NCI-H748 treated with DMSO at 0.1 percent for 48 hours (cell line): ENCODE results near the gene CROCC.
"Not testable (repeated sequence)": the region's sequence is repeated elsewhere in the genome, so short reads cannot be mapped to it uniquely, and the experiment has no call there.

Experiments used
- DNase-seq: peaks from one replicate; lab custom pipeline; 2025; lab: John Stamatoyannopoulos, UW

CROCC gene

GRCh38 chr1:16921391-16922185 lies at the start of gene CROCC:
Gene CROCC (plus strand): TSS chr1:16921931. CDS start chr1:16922019, 88 bp downstream.
- no peak for DNase-seq

GRCh38 chr1:16872152-16873075 lies 49.3 kb upstream of the CROCC start:
- not testable (repeated sequence) for DNase-seq

DNA sequence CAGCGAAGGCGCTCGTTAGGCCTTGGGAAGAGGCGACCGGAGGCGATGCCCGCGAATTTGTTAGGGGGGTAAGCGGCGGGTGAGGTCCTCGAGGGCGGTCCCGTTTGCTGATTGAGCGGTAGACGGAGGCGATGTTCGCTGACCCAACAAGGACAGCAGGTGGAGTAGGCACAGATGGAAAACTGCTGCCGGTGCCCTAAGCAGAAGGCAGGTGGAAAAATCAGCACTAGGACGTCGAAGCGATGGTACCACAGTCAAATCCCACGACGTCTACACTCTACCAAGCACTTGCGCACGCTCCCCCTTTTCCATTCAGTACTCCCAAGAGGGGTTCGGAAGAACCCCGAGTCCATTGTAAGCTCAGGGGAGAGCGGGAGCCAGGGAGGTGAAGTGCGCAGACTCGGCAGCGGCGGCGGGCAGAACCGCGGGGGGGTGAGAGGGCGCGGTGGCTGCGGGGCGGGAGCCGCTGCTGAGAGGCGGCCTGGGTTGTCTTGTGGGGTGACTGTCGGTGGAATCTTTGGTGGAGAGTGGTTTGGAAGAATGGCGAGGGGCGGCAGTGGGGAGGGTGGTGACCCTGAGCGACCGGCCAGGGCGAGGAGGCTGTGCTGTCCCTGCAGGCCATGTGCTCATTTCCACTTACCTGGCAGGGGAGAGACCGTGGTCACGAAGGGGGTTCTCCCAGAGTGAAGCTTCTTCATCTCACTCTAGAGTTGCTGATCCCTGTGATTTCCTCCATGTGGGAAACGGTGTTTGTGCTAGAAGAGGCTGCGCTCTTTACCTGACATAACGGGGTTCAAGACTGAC lies 48.5 kb upstream of the CROCC start:
- not testable (repeated sequence) for DNase-seq

- DNase-seq: not testable (repeated sequence)
Measured at GRCh38 chr1:16874968-16875765, 46.6 kb upstream of the CROCC start.

DNA sequence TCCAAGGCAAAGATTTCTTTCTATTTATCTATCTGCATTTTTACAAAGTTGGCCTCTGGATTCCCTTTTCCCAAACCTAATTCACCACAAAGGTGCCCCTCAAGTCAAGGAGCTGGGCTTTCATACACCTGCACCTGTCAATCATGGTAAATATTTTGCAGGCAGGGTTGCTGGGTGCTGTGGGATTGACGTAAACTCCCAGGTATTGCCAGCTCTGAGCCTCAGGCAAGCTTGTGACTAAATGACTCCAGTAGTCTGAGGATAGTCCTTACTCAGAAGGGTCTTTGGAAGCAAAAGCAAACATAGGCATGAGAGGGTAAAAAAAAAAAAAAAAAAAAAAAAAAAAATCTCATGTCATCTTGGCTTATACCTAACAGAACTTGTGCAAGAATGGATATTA lies 40.0 kb upstream of the CROCC start:
- not testable (repeated sequence) for DNase-seq

DNA sequence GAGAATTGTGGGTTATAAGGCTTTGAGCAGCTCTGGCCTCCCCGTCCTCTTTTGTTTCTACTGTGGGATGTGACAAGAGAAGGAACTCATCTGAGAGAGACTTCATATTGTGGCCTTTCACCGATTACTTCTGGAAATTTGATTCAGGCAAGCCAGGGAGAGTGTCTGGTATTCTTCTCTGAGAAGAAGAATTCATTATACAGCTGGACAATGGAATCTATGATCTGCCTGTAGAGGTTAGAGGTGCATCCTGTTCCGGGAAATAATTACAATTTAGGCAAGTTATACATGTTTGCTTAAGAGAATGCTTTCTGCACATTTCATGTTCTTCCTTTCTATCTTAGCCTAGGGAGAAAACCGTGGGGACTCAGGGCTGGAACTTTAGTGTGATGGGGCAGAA lies 38.7 kb upstream of the CROCC start:
- no peak for DNase-seq

GRCh38 chr1:16884487-16884886 lies 37.2 kb upstream of the CROCC start:
- DNase-seq: not testable (repeated sequence)

DNA sequence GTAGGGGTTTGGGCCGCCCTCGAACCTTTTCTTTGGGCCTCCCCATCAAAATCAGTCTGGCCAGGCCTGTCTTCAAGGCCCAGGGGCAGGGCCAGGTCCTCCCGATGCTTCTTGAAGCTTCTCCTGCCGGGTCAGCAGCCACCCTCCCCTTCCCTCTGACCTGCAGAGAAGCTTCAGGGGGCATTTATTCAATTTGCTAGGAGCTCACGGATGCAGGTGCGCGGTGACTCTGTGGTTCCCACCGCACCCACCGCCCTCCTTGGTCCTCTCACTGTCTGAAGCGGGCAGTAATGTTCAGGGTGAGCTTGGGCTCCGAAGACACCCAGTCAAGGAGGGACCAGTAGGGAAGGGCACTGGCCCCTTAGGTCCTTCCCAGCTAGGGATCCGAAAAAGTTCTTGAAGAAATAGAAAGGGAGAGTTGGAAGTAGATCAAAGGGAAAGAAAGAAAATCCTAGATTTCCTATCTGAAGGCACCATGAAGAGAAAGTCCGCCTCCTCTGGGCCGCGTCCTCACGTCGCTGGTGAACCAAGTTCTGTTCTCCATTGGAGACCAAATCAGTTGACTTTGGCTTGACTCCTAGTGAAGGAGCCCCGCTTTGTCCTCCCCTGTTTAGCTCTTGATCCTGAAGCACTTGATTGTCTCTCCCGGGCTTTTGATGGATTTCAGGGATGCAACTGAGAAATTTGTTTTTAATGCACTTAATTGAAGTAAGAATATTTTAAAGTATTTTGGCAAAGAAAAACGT lies 34.7 kb upstream of the CROCC start:
- DNase-seq: no peak

DNA sequence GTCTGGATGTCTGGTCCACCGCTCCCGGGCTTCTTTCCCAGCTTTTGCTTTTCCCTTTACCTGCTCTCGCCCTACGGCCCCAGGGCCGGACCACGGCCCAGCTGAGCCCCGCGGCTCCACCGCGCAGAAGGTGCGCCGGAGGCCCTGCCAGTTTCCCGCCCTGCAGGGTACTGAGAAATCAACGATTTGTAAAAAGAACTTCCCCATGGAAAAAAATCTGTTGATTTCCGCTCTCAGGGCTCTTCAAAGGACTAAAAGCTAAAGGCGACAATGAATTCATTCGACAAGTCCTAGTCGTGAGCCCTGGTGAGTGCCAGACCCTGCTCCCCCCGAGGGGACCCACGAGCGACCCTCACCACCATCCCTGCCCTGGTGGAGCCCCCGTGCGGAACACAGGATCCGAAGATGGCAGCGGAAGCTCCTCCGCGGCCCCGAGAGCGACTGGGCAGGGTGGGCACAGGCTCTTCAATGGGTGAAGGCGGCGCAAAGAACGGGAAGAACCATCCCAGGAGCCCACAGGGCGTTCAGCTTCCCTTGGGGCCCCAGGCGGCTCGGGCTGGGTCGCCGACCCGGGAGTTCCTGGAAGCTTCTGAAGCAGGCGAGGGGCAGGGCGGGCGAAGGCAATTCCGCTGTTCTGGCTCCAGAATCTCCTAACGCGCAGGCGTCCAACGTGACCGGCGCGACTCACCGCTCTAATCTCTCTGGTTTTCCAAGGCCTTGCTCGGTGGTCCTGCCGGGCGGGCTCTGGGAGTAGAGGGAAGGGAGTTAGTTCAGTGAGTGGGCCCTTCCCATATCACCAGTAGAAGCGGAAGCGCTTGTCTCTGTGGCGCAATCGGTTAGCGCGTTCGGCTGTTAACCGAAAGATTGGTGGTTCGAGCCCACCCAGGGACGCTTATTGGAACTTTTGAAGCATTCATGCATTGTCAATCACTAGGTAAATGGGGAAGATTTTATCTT lies 32.6 kb upstream of the CROCC start:
- DNase-seq: no peak

GRCh38 chr1:16890539-16891021 lies 31.2 kb upstream of the CROCC start:
- DNase-seq: not testable (repeated sequence)

GRCh38 chr1:16891057-16891456 lies 30.7 kb upstream of the CROCC start:
- DNase-seq: not testable (repeated sequence)

DNA sequence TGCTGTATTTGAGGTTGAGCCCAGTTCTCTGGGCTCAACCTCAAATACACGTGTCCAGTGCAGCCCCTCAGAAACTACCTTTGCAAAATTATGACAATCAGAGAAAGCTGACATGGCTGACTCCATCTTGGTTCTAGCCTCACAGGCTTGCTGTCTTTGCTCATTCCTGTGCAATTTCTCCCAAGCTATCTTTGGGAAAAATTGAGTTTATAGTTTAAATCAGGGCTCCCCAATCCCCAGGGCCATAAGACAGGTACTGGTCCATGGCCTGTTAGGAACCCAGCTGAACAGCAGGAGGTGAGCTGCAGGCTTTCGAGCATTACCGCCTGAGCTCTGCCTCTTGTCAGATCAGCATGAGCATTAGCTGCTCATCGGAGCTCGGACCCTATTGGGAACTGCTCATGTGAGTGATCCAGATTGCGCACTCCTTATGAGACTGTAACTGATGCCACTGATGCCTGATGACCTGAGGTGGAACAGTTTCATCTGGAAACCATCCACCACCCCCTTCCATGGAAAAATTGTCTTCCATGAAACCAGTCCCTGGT lies 28.7 kb upstream of the CROCC start:
- not testable (repeated sequence) for DNase-seq

DNA sequence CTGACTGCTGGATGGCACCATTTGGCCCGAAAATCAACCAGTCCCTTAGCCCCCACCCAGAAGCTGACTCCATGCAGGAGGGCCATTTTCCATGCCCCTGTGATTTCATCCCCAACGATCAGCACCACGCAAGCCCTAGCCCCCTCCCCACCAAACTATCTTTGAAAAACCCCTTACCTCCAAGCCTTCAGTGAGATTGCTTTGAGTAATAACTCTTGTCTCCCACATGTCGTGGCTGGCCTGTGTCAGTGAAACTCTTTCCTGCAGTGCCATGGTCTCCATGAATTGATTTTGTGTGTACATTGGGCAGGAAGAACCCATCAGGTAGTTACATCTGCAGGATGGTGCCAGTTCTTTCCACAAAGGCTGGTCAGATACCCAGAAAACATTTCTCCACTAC lies 27.9 kb upstream of the CROCC start:
- DNase-seq: not testable (repeated sequence)

DNA sequence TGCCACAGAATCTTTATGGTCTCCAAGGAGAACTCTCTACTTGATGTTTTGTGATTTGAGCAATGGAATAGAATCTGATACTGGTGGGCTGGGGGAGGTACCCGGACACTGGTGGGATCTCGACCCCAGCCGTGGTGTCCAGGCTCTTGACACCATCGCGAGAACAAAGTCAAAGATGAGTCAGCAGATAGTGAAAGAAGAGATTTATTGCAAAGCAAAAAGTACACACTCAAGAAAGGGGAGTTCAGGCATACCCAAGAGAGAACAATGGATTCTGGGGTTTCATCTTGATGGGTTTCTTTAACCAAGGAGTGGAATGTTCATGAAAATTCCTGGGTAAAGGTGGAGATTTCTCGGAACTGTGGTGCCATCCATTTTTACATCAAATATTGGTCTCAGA lies 27.4 kb upstream of the CROCC start:
- DNase-seq: not testable (repeated sequence)

DNA sequence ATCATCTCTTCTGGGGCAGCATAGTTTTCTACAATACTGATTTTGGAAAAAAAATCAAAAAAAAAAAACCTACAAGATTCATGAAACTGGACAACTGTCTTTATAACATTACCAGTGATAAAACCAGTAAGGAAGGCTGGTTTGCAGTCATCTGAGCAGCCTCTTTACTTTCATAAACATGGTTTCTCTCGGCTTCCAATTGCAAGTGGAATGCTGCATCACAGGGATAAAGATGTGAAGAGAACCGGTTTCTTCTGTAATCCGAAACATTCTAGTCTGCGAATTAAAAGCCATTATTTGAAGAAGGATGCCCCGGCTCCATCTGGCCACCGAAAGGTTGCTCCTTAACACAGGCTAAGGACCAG lies 26.5 kb upstream of the CROCC start:
- not testable (repeated sequence) for DNase-seq

DNA sequence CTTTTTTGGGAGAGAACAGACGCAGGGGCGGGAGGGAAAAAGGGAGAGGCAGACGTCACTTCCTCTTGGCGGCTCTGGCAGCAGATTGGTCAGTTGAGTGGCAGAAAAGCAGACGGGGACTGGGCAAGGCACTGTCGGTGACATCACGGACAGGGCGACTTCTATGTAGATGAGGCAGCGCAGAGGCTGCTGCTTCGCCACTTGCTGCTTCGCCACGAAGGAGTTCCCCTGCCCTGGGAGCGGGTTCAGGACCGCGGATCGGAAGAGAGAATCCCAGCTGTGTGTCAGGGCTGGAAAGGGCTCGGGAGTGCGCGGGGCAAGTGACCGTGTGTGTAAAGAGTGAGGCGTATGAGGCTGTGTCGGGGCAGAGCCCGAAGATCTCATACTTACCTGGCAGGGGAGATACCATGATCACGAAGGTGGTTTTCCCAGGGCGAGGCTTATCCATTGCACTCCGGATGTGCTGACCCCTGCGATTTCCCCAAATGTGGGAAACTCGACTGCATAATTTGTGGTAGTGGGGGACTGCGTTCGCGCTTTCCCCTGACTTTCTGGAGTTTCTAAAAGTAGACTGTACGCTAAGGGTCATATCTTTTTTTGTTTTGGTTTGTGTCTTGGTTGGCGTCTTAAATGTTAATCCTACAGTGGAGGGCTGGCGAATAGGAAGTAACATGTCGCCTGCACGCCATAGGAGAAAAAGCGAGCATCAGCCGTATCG lies 26.0 kb upstream of the CROCC start, which contains the start of gene RNU1-2:
TSS of gene RNU1-2 (plus strand) at position 383 of the 718 bp plus-strand sequence.
- DNase-seq: peak; percentile 88

GRCh38 chr1:16896316-16897055 lies 25.2 kb upstream of the CROCC start:
- DNase-seq: peak; percentile 46
